Posterior cingulate gyrus (tissue), 11 donors: Measurements from ENCODE around the gene RAPGEF1.
"Not testable (repeated sequence)": the region's sequence is repeated elsewhere in the genome, so short reads cannot be mapped to it uniquely, and the experiment has no call there.

ENCODE experiments used
- DNase-seq, 10 donors: peaks; one replicate each; pipeline versions ENCODE4 v3.0.0 to v3.0.0-alpha.2; 2020 to 2021; ENCODE audit warnings: mixed read lengths in 3 of 10
- intact Hi-C: fragments of 100-400 bp; cut with DNase I; formaldehyde crosslinking; loops from one replicate; pipeline ENCODE4 v1.15.1; 2023

Gene RAPGEF1

GRCh38 chr9:131675437-131676022 is 64.3 kb downstream of the RAPGEF1 start:
- intact Hi-C loops = no loop called here
- DNase-seq = no peak

DNA sequence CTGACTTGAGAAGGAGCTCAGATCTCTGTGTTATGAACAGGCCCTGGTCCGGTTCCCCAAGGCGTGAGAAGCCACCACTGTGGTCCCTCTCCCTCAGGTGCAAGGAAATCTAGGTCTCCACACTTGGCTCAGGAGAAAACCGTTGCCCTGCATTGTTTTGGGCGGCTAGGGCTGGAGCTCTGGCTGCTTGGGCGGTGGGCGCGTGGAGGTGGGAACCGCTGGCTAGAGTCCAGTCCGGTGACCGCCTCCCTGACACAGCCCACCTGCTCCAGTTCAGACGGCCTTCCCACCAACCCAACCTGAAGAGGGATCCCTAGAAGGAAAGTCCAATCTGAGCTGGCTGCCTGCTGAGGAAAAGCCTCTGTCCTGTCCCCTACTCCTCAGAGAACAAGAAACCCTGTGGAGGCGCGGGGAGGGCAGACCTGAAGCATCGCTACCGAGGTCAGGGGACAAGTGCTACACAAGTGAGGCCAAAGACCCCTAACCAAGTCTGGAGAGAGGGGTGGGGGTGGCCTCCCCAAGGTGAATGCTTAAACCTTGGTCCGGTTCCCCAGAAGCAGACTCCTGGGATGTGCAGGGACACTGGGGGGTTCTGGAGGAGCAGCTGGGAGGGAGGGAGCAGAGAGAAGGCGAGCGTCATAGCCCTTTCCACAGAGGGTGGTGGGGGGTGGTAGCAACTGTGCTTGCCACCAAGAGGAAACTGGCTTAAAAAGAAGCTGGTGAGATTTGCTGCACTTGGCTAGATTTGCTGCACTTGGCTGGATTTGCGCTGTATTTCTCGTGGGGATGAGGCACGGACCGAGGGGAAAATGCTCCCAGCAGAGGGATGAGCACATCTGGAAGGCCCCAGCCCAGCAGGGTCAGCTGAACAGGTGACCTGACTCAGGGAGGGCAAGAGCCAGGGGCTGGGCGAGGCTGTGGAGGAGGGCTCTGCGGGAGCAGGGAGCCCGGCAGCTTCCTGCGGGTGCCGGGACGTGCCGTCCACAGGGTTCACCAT is 65.2 kb downstream of the RAPGEF1 start:
- intact Hi-C loops = no loop called here
- no peak for DNase-seq

DNA sequence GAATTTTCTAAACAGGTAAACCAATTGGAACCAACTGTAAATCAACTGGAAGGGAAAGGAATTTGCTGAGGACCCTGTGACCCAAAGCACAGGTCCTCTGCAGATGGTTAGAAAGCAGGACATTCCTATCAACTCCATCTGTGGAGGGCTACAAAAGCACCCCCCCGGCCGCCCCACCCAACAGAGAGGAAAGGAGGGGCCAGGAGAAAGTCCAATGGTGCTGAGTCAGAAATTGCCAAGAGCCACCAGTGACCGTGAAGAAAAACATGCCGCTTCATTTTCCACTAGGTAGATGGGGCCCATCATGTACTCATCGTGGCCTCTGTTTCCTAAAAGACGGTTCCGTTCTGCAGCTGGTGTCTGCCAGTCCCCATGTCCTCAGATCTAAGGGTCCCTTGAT is 66.3 kb downstream of the RAPGEF1 start:
- intact Hi-C loops = no loop called here
- no peak for DNase-seq

GRCh38 chr9:131673068-131673467 is 66.8 kb downstream of the RAPGEF1 start:
- intact Hi-C loops = no loop called here
- DNase-seq = no peak

DNA sequence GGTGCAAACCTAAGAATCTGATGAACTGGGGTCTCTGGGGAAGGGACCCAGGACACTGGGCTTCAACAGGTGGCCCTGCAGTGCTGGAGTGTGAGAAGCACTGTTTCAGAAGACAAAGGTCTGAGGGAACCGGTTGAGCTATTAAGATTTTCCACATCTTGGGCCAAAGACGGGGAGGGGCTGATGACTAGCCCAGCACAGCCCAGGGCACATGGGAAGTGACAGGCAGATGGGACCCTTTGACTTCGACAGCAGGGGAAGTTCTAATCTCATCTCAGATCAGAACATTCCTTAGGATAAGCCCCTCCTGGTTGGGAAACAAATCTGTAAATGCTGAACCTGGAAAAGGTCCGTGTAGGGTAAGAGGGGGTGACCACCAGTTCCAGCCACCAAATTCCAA is 67.4 kb downstream of the RAPGEF1 start:
- intact Hi-C loops = no loop called here
- no peak for DNase-seq

GRCh38 chr9:131671133-131671520 is 68.7 kb downstream of the RAPGEF1 start:
- intact Hi-C loops = no loop called here
- no peak for DNase-seq

DNA sequence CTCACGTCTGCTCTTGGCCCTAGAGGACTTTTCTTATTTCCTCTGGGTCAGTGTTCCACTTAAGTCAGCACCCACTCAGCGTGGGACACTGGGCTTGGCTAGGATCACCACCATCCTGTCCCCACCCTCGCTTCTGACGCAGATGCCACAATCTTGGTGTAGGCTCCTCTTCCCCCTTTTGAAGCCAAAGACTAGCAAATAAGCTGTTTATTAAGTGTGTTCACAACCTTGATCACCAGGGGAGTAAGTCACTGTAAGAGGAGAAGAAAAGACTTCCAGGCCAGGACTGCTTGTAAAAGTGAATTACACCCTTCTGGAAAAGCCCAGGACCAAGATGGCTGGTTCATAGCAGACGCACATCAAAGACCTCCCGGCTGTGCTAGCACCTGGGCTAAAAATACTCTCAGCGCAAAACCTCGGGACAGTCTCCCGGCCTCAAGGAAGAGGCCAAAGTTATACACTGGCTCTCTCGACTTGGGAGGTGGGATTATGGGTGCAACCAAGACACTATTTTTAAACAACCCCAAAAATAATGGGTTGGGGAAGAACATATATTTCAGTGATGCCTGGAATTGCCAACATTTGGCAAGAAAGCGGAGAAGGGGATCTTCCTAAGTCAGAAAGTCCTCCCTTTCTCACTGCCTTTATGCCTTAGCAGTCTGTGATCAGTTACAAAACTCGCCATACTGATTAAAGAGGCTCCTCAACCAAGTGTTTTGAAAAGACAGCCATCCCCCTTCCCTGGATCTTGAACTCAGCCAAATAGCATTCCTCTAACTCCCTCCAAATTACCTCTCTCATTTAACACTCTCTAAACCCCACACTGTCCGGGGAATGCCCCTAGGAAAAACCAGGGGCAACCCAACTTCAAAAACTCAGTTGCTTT is 69.4 kb downstream of the RAPGEF1 start:
- DNase-seq = peak in 1 of 10 donors; percentile 82
- intact Hi-C loops = no loop called here

- intact Hi-C loops = no loop called here
- DNase-seq = no peak
Measured at GRCh38 chr9:131669269-131670157, 70.4 kb downstream of the RAPGEF1 start.

DNA sequence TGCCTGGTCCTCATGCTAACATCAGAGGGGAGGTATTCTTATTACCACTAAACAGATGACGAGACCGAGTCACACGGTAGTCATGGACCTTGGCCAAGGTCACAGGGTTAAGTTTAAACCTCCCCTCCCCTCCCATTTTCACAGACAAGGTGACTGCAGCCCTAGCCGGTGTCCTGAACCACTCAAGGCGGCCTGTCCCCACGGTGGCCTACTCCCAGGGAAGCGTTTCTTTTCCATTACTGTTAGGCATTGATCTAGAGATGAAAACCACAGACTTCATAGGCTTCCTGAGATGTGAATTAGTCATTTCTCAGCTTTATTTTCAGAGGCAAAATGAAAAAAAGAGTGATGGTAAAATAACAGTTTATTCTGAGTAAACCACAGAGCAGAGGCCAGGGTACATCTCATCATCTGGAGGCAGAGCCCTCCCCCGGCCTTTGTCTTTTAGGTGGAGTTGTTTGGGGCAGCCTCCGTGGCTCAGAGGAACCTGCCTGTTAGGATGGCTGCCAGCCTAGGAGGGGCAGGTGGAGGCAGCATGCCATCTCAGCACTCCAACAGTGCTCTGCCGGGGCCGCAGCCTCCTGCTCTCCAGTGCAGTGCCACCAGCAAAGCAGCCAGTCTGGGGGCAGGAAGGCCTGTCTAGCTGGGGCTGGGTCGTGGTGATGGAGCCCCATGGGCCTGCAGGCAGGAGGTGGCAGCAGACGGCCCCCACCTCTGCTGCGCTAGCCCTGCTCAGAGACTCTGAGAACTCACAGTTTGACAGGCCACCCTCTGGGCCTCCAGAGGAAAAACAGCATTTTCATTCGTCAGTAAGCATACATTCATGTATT is 71.2 kb downstream of the RAPGEF1 start:
- intact Hi-C loops = no loop called here
- DNase-seq = peak in 3 of 10 donors; percentile 24 to 86 (median 41)

DNA sequence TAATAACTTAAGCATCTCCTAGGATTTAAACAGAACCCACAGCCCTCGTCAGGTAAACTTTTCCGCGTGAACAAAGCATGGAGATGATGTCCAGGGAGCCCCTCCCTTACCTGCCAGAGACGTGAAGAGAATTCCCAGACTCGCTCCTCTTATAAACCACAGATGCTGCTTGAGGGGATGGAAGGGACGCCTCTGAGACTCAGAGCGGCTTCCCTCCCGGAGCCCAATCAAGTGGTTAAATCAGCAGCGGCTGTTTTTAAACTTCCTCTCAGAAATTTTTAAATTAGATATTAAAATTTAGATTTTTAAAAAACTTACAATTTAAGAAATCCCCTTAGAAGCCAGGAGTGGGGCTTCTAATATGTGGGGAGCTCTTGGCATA is 71.8 kb downstream of the RAPGEF1 start:
- intact Hi-C loops = no loop called here
- DNase-seq = no peak

GRCh38 chr9:131667576-131667975 is 72.3 kb downstream of the RAPGEF1 start:
- intact Hi-C loops = no loop called here
- DNase-seq = no peak

GRCh38 chr9:131666774-131667173 is 73.1 kb downstream of the RAPGEF1 start:
- intact Hi-C loops = no loop called here
- DNase-seq = no peak

DNA sequence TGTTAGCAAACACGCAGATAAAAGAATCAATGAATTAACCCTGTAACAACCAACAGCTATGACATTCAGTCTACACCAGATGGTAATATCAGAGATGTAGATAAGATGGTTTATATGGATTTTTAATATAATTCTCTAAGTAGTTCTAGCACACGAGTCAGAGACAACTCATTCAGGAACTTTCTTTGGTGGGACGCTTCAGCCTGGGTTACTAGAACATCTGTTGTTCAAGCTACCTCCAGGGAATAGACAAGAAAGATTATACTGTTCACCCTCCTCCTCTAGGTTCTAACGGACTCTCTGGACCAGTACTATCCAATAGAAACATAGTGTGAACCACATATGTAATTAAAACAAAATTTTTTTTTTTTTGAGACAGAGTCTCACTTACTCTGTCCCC is 73.8 kb downstream of the RAPGEF1 start:
- intact Hi-C loops = no loop called here
- DNase-seq = no peak

DNA sequence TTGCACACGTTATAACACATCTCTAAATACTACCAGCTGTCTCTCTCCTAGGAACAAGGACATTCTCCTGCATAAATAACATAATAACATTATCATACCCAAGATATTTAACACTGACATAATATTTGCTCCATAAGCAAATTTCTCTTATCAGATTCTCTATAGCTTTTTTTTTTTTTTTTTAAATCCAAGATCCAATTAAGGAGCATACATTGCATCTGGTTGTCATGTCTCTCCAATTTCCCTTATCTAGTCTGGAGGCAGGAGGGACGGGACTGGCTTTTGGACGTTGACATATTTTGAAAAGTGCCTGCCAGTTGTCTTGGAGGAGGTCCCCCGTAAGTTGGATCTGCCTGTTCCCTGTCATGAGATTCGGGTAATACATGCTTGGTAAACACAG is 76.6 kb downstream of the RAPGEF1 start:
- DNase-seq = no peak
- intact Hi-C loops = no loop called here

DNA sequence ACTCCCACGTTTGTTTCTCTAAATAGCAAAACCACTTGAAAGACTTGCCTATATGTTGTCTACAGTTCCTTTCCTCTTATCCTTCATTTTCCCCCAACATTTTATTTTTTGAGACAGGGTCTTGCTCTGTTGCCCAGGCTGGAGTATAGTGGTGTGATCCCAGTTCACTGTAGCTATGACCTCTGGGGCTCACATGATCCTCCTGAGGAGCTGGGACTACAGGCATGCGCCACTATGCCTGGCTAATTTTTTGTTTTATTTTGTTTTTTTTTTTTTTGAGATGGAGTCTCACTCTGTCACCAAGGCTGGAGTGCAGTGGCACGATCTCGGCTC is 77.6 kb downstream of the RAPGEF1 start:
- intact Hi-C loops = not testable (repeated sequence)

GRCh38 chr9:131661568-131662288 is 78.1 kb downstream of the RAPGEF1 start:
- no peak for DNase-seq
- intact Hi-C loops = no loop called here

More for the DNA sequence above, 77.6 kb downstream of the RAPGEF1 start:
- not testable (repeated sequence) for DNase-seq

GRCh38 chr9:131660466-131661405 is 79.1 kb downstream of the RAPGEF1 start:
- intact Hi-C loops = no loop called here
- peak in 2 of 10 donors; percentile 38 to 87 for DNase-seq
